ENCODE measurements around the gene TUBGCP3. TPM values are rescaled to one million over a fixed set of nuclear protein-coding genes. Genes with fewer than 3 reads are reported as not detected.
A peak's percentile ranks its signal among the peaks of the same experiment; 100 is the strongest.

The TUBGCP3 gene
- total RNA-seq, 2 donors from 2014 or later = 53.9 to 59.6 TPM

- no peaks in the 10 kb centered on the region for H3K9me3 Mint-ChIP-seq
- peaks cover 12% of the 10 kb centered on the region for H3K4me1 Mint-ChIP-seq (ENCODE audit: low read depth)
- H3K27me3 Mint-ChIP-seq (ENCODE audit: low read depth) = peaks cover 36% of the 10 kb centered on the region
- no peaks in the 10 kb centered on the region for H3K36me3 Mint-ChIP-seq (ENCODE audit: insufficient read depth in 2 of 2)
- no peak overlapping the region for H3K27ac Mint-ChIP-seq
- DNase-seq = peak; percentile 92 to 94
- ATAC-seq (replicated peaks in 1 of 2) = peak; percentile 100
- H3K4me3 Mint-ChIP-seq = peak overlapping the region; percentile 80 to 86
Observed at GRCh38 chr13:112606109-112607001, 18.4 kb upstream of the TUBGCP3 start.

- no peaks in the 10 kb centered on the region for H3K9me3 Mint-ChIP-seq
- H3K36me3 Mint-ChIP-seq (ENCODE audit: insufficient read depth in 2 of 2) = no peaks in the 10 kb centered on the region
- no peak for DNase-seq
- ATAC-seq (replicated peaks in 1 of 2) = no peak
- peak overlapping the region; percentile 80 to 86 for H3K4me3 Mint-ChIP-seq
- H3K4me1 Mint-ChIP-seq (ENCODE audit: low read depth) = peaks cover 12% of the 10 kb centered on the region
- H3K27ac Mint-ChIP-seq = no peak overlapping the region
- peaks cover 35% of the 10 kb centered on the region for H3K27me3 Mint-ChIP-seq (ENCODE audit: low read depth)
Observed at GRCh38 chr13:112605531-112605990, 17.6 kb upstream of the TUBGCP3 start.

DNA sequence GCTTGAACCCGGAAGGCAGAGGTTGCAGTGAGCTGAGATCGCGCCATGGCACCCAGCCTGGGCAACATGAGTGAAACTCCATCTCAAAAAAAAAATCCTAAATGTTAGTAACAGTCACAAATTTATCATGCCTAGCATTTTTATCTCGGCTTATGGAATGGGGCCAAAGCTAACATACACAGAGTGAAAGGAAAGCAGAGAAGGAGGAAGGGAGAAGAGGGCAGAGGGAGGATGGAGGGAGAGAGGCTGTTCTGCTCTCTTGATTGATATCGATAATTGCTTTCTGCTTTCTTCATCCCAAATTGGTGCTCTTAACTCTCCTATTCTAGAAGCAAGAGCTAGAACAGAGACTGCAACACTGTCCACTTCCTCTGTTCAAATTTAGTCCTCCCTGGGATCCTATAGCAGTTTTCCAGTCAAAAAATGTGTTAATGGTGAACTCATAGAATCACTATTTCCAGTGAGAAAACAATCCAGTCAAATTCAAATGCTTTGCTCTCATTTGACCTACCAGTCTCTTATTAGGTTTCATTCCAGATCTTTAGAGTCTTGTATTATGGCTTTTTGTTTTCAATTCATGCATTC is 15.8 kb upstream of the TUBGCP3 start:
- no peak for ATAC-seq (replicated peaks in 1 of 2)
- H3K27ac Mint-ChIP-seq = no peak overlapping the region
- H3K9me3 Mint-ChIP-seq = no peaks in the 10 kb centered on the region

GRCh38 chr13:112602189-112602588 is 14.2 kb upstream of the TUBGCP3 start:
- DNase-seq (no peak), ATAC-seq (replicated peaks in 1 of 2) (no peak)
- Mint-ChIP-seq H3K27me3 (ENCODE audit: low read depth) (peaks cover 27% of the 10 kb centered on the region), H3K4me1 (ENCODE audit: low read depth) (peaks cover 12% of the 10 kb centered on the region), H3K36me3 (ENCODE audit: insufficient read depth in 2 of 2) (no peaks in the 10 kb centered on the region), H3K27ac (no peak overlapping the region), H3K4me3 (no peak overlapping the region), H3K9me3 (no peaks in the 10 kb centered on the region)

More for the DNA sequence above, 15.8 kb upstream of the TUBGCP3 start:
- Mint-ChIP-seq H3K27me3 (ENCODE audit: low read depth) (peaks cover 29% of the 10 kb centered on the region), H3K36me3 (ENCODE audit: insufficient read depth in 2 of 2) (no peaks in the 10 kb centered on the region), H3K4me1 (ENCODE audit: low read depth) (peaks cover 12% of the 10 kb centered on the region), H3K4me3 (no peak overlapping the region)
- DNase-seq = no peak

GRCh38 chr13:112601371-112601770 is 13.4 kb upstream of the TUBGCP3 start:
- Mint-ChIP-seq H3K4me3 (no peak overlapping the region), H3K36me3 (ENCODE audit: insufficient read depth in 2 of 2) (peaks cover 0 to under 1% of the 10 kb centered on the region in 2 donors), H3K9me3 (no peaks in the 10 kb centered on the region), H3K27ac (no peak overlapping the region), H3K4me1 (ENCODE audit: low read depth) (peaks cover 8% of the 10 kb centered on the region), H3K27me3 (ENCODE audit: low read depth) (peaks cover 35% of the 10 kb centered on the region)
- no peak for ATAC-seq (replicated peaks in 1 of 2)
- no peak for DNase-seq

DNA sequence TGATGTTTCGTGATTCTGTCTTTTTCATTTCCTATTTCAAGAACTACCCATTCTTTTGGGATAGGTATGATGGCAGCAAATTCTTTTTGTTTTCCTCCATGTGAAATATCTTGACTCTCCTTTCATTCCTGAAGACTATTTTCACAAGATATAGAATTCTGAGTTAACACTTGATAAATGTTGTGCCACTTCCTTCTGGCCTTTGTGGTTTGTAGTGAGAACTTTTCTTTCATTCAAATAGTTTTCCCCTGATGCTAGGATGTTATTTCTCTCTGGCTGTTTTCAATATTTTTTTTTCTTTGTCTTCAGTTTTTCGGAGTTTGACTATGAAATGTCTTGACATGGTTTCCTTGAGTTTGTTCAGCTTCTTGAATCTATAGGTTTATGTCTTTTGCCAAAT is 8.3 kb upstream of the TUBGCP3 start:
- ATAC-seq (replicated peaks in 1 of 2) = no peak
- Mint-ChIP-seq H3K27me3 (ENCODE audit: low read depth) (peaks cover 32% of the 10 kb centered on the region), H3K27ac (no peak overlapping the region)

DNA sequence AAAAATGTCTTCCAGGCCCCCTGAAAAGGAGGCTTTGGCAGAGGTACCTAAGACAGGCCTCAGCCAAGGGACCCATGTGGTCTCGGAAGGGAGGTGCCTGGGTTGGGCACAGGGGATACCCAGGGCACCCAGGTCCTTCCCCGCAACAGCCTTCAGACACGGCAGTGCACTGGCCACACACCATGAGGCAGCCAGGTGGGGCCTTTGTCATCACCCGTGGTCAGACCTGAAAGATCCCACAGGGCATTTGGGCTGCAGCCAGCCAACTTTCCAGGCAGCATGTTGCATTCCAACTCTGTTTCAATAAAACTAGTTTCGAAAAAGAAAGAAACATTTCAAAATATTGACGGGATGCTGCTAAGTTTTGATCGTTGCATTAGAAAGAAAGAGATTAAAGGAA is 4.7 kb upstream of the TUBGCP3 start:
- Mint-ChIP-seq H3K9me3 (peaks cover 0 to 4% of the 10 kb centered on the region in 2 donors), H3K4me3 (no peak overlapping the region), H3K27me3 (ENCODE audit: low read depth) (peaks cover 26% of the 10 kb centered on the region), H3K36me3 (ENCODE audit: insufficient read depth in 2 of 2) (peaks cover 3 to 10% of the 10 kb centered on the region in 2 donors), H3K4me1 (ENCODE audit: low read depth) (peaks cover 15% of the 10 kb centered on the region), H3K27ac (no peak overlapping the region)
- DNase-seq = no peak
- no peak for ATAC-seq (replicated peaks in 1 of 2)

More for the DNA sequence above, 8.3 kb upstream of the TUBGCP3 start:
- Mint-ChIP-seq H3K36me3 (ENCODE audit: insufficient read depth in 2 of 2) (peaks cover 0 to 3% of the 10 kb centered on the region in 2 donors), H3K4me1 (ENCODE audit: low read depth) (no peaks in the 10 kb centered on the region), H3K4me3 (no peak overlapping the region), H3K9me3 (peaks cover 0 to 4% of the 10 kb centered on the region in 2 donors)
- DNase-seq = no peak

GRCh38 chr13:112592181-112592580 is 4.2 kb upstream of the TUBGCP3 start:
- H3K36me3 Mint-ChIP-seq (ENCODE audit: insufficient read depth in 2 of 2) = peaks cover 4 to 10% of the 10 kb centered on the region in 2 donors
- H3K27ac Mint-ChIP-seq = no peak overlapping the region
- H3K9me3 Mint-ChIP-seq = peaks cover 0 to 4% of the 10 kb centered on the region in 2 donors
- peaks cover 21% of the 10 kb centered on the region for H3K27me3 Mint-ChIP-seq (ENCODE audit: low read depth)
- DNase-seq (no peak), ATAC-seq (replicated peaks in 1 of 2) (no peak)
- peaks cover 17% of the 10 kb centered on the region for H3K4me1 Mint-ChIP-seq (ENCODE audit: low read depth)
- no peak overlapping the region for H3K4me3 Mint-ChIP-seq

DNA sequence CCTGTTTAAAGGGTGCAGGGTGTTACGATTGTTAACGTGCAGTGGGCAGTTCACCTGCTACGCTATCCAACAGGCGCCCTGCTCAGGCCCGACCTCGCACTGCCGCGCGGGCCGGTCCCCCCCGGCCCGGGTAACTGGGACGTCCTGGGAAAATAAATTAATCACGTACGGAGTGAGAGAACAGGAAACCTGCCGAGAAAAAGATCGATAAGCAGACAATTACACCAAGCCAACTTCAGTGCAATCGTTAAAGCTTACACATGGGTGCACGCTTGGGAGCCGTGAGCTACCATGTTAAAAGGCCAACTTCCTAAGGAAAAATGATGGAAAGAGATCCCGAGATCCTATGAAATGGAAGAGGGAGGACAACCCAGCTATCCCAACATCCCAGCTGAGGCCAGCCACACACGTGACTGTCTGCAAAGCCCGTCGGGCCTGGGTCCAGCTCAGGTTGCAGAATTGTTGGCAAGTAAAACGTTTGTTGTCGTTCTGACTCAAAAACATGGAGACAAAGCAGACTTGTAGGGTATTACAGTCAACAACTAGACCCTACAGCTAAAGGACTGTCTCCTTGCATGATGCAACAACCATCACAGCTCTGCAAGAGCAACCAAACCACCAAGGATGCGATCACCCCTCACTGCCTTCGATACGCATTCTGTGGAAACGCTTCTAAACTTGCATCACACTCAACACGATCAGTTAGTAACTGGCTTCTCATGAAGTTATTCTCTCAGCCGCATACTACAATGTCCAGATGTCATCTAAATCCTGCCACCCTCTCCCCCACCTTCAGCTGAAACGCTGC is 741 bp upstream of the TUBGCP3 start:
- H3K27ac Mint-ChIP-seq = peak overlapping the region; percentile 71
- ATAC-seq (replicated peaks in 1 of 2) = peak; percentile 20 to 24
- peaks cover 4 to 7% of the 10 kb centered on the region in 2 donors for H3K36me3 Mint-ChIP-seq (ENCODE audit: insufficient read depth in 2 of 2)
- H3K4me1 Mint-ChIP-seq (ENCODE audit: low read depth) = peaks cover 37% of the 10 kb centered on the region
- peak; percentile 37 to 43 for DNase-seq
- peak overlapping the region; percentile 88 to 97 for H3K4me3 Mint-ChIP-seq
- no peaks in the 10 kb centered on the region for H3K9me3 Mint-ChIP-seq
- H3K27me3 Mint-ChIP-seq (ENCODE audit: low read depth) = no peaks in the 10 kb centered on the region

DNA sequence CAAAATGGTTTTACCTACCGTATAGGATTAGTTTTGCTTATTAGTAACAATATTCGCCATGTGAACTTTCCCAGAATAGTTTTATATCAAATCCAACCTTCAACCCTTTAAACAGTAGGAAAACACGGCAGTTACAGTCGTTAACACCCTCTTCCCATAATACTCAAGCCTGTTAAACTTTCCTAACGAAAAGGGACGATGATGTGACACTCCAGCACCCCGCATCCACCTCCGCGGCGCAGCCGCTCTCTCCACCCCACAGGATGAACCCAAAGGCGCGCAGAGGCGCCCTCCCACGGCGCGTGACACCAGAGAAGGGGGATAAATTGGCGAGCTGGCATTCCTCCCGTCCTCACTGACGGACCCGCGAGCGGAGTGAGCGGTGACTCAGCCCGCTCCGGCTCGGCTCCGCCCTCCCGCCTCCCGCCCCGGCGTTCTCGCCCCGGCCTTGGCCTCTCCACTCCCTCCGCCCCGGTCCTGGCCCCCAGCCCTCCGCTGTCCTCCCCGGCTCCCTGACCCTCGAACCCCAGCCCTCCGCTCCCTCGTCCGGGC is 665 bp downstream of the TUBGCP3 start:
- Mint-ChIP-seq H3K4me1 (ENCODE audit: low read depth) (peaks cover 50% of the 10 kb centered on the region), H3K27ac (peak overlapping the region; percentile 99)

GRCh38 chr13:112586334-112586960 is 1.5 kb downstream of the TUBGCP3 start:
- ATAC-seq (replicated peaks in 1 of 2) = no peak
- H3K9me3 Mint-ChIP-seq = no peaks in the 10 kb centered on the region
- peaks cover 58% of the 10 kb centered on the region for H3K4me1 Mint-ChIP-seq (ENCODE audit: low read depth)
- H3K4me3 Mint-ChIP-seq = peak overlapping the region; percentile 88 to 97
- H3K36me3 Mint-ChIP-seq (ENCODE audit: insufficient read depth in 2 of 2) = peaks cover 7 to 12% of the 10 kb centered on the region in 2 donors
- DNase-seq = no peak
- H3K27me3 Mint-ChIP-seq (ENCODE audit: low read depth) = no peaks in the 10 kb centered on the region
- H3K27ac Mint-ChIP-seq = peak overlapping the region; percentile 99

More for the DNA sequence above, 665 bp downstream of the TUBGCP3 start:
- Mint-ChIP-seq H3K36me3 (ENCODE audit: insufficient read depth in 2 of 2) (peaks cover 5 to 7% of the 10 kb centered on the region in 2 donors), H3K27me3 (ENCODE audit: low read depth) (no peaks in the 10 kb centered on the region), H3K9me3 (no peaks in the 10 kb centered on the region), H3K4me3 (peak overlapping the region; percentile 88 to 97)
- peak; percentile 86 to 88 for ATAC-seq (replicated peaks in 1 of 2)
- peak; percentile 82 to 85 for DNase-seq

GRCh38 chr13:112583592-112584277 is 4.2 kb downstream of the TUBGCP3 start:
- Mint-ChIP-seq H3K4me1 (ENCODE audit: low read depth) (peaks cover 60% of the 10 kb centered on the region), H3K27ac (no peak overlapping the region), H3K27me3 (ENCODE audit: low read depth) (no peaks in the 10 kb centered on the region), H3K9me3 (no peaks in the 10 kb centered on the region), H3K4me3 (peak overlapping the region in 1 of 2 donors; percentile 9), H3K36me3 (ENCODE audit: insufficient read depth in 2 of 2) (peaks cover 3 to 12% of the 10 kb centered on the region in 2 donors)
- ATAC-seq (replicated peaks in 1 of 2) (no peak), DNase-seq (no peak)

Measured in activated T-cell treated with anti-CD3 and anti-CD28 coated beads, Interleukin-2, amount 50 U/mL, for 72 hours (primary cell).